Activated naive CD8-positive, alpha-beta T cell treated with anti-CD3 and anti-CD28 coated beads, Interleukin-2, amount 10 ng/mL, durations not matched to agents 7 days and 5 days (primary cell): ENCODE measurements around the gene LRCH3. TPM values are rescaled to one million over a fixed set of nuclear protein-coding genes. Genes with fewer than 3 reads are reported as not detected.

Experiments
- ATAC-seq: fragments of 150-1000 bp; cut with Tn5 transposase; one replicate; pipeline ENCODE4 v1.10.0; 2021; ENCODE audit warnings: low read depth, moderate library complexity
- POLR2A ChIA-PET: fragments of 350-600 bp; sonication (Branson Sonifier 250); formaldehyde crosslinking; loops from one replicate; lab custom pipeline; 2021; ENCODE audit warnings: antibody characterized with exemption; lab: Charles Lee
- DNase-seq: peaks from one replicate; pipeline ENCODE4 v3.0.0; 2021
- H3K27ac Mint-ChIP-seq: one replicate; pipeline ENCODE4 v1.8.0; 2022; ENCODE audit warnings: mild to moderate bottlenecking, mixed read lengths
- H3K27me3 Mint-ChIP-seq: one replicate; pipeline ENCODE4 v1.8.0; 2022; ENCODE audit warnings: mild to moderate bottlenecking, moderate library complexity, mixed read lengths
- H3K36me3 Mint-ChIP-seq: one replicate; pipeline ENCODE4 v1.8.0; 2021; ENCODE audit warnings: mild to moderate bottlenecking, mixed read lengths
- H3K4me1 Mint-ChIP-seq: one replicate; pipeline ENCODE4 v1.8.0; 2021; ENCODE audit warnings: mixed read lengths
- H3K4me3 Mint-ChIP-seq: one replicate; pipeline ENCODE4 v1.8.0; 2022; ENCODE audit warnings: mild to moderate bottlenecking, moderate library complexity, mixed read lengths
- H3K9me3 Mint-ChIP-seq: one replicate; pipeline ENCODE4 v1.8.0; 2021; ENCODE audit warnings: mixed read lengths
- total RNA-seq, 2 experiments: library from RNA; stranded (reverse); gene quantifications; one replicate each; pipeline ENCODE4 v1.2.3, GENCODE V29; 2021

The LRCH3 gene
- total RNA-seq, 2 experiments from 2014 or later = 67.1 to 83.4 TPM

DNA sequence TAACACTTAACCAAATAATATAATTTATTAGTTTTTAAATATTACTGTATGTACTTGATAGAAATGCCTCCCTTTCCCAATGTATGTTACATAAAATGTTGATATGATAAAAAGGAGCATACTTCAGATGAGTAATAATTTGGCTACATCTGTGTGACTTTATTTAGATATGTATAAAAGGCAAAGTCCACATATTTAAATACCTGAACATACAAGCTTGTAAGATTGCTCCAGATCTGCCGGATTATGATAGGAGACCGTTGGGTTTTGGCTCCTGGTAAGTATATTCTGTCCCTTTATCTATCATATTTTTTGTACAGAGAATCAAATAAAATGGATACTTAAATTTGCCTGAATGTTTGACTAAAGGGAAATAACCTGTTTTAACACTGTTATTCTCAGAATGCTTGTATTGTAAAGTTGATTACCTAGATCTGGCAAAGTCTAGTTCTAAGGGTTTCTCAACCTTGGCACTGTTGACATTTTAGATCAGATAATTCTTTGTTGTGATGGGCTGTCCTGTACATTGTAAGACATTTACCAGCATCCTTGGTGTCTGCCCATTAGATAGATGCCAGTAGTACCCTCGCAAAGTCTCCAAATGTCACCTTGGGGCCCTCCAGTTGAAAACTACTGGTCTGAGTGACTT, 38.5 kb downstream of the LRCH3 start:
- no peak overlapping the region for H3K4me3 Mint-ChIP-seq
- peaks cover 19% of the 10 kb centered on the region for H3K36me3 Mint-ChIP-seq
- H3K27ac Mint-ChIP-seq = no peak overlapping the region
- no peaks in the 10 kb centered on the region for H3K4me1 Mint-ChIP-seq
- no peaks in the 10 kb centered on the region for H3K27me3 Mint-ChIP-seq
- ATAC-seq = no peak
- DNase-seq = no peak
- no peaks in the 10 kb centered on the region for H3K9me3 Mint-ChIP-seq
- POLR2A ChIA-PET = no interaction called here

DNA sequence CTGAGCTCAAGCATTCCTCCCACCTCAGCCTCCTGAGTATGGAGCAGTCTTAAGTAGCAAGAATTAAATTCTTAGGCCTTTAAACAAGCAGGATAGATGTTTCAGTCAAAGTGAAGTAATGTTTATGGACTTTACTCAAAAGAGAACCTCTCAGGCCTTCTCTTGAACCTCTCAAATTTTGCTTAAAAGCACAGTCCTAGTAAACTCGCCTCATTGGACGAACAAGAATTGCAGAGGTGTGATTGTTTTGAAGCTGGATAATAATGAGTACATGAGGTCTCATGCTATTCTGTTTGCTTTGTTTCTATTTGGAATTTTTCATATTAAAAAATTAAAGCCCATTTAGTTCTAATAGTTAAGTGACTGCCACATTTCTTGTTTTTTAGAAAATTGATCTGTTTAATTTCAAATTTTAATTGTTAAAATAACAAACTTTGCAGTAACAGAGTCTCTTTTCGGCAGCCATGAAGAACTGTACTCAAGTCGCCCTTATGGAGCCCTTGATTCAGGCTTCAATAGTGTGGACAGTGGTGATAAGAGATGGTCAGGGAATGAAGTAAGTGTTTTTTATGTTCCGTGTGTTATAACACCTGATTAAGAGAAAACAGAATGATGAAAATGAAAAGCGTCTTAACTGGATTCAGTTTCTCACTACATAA, 39.4 kb downstream of the LRCH3 start:
- ATAC-seq (no peak), DNase-seq (no peak)
- POLR2A ChIA-PET = no interaction called here
- H3K4me1 Mint-ChIP-seq = no peaks in the 10 kb centered on the region
- H3K9me3 Mint-ChIP-seq = no peaks in the 10 kb centered on the region
- H3K27me3 Mint-ChIP-seq = no peaks in the 10 kb centered on the region
- no peak overlapping the region for H3K27ac Mint-ChIP-seq
- no peak overlapping the region for H3K4me3 Mint-ChIP-seq
- H3K36me3 Mint-ChIP-seq = peaks cover 19% of the 10 kb centered on the region

DNA sequence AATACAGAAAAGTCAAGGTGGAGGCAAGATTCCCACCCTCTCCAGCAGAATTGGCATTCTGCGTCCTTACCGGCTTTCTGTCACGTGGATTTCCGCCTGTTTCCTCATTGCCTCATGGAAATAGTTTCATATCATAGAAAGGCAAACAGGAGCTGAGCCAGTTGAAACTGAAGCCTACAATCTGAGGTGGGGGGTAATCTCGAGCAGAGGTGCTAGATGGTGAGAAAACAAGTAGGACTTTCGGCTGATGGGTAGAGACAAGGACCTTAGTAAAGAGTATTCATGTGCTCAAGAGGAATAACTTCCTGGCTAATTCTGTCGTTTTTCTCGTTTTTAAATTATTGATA, 39.9 kb downstream of the LRCH3 start:
- ATAC-seq (no peak), DNase-seq (no peak)
- H3K36me3 Mint-ChIP-seq = peaks cover 20% of the 10 kb centered on the region
- H3K27me3 Mint-ChIP-seq = no peaks in the 10 kb centered on the region
- POLR2A ChIA-PET = no interaction called here
- H3K4me1 Mint-ChIP-seq = no peaks in the 10 kb centered on the region
- H3K9me3 Mint-ChIP-seq = no peaks in the 10 kb centered on the region
- no peak overlapping the region for H3K27ac Mint-ChIP-seq
- H3K4me3 Mint-ChIP-seq = no peak overlapping the region

DNA sequence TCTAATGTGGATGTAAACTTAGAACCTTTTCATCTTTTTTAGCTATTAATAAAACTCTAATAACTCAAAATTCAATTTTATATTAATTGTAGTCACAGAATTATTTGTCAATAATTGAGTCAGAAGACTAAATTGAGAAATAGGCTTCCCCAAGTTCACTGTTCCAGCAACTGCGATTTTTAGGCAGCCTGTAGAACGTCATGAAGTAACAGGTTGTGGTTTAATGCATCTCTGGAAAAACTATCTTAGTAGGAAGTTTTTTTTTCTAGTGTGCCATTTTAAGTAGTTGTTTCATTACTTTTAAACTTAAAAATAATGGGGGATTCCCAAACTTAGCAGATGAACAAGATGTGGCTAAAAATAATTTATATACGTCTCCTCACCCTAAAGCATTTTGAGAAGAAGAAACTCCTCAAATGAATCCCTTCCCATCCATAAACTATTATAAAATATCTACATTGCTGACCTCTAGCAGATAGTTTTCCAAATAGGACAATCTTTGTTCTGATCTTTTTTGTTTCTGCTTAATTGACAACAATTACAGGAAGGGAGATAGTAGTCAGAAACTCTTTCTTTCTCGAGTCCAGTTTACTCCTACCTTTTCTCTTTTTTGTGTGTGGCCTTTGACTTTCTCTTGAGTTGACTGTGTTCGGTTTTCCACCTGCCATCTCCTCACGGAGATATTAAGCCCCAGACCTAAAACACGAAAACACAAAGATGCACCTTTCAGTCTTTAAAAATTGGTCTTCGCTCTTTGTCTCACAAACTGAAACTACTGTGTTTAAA, 43.1 kb downstream of the LRCH3 start:
- Mint-ChIP-seq H3K27me3 (no peaks in the 10 kb centered on the region), H3K36me3 (peaks cover 18% of the 10 kb centered on the region), H3K27ac (no peak overlapping the region), H3K4me1 (peaks cover 4% of the 10 kb centered on the region), H3K4me3 (no peak overlapping the region), H3K9me3 (no peaks in the 10 kb centered on the region)
- DNase-seq = no peak
- POLR2A ChIA-PET = no interaction called here
- no peak for ATAC-seq

DNA sequence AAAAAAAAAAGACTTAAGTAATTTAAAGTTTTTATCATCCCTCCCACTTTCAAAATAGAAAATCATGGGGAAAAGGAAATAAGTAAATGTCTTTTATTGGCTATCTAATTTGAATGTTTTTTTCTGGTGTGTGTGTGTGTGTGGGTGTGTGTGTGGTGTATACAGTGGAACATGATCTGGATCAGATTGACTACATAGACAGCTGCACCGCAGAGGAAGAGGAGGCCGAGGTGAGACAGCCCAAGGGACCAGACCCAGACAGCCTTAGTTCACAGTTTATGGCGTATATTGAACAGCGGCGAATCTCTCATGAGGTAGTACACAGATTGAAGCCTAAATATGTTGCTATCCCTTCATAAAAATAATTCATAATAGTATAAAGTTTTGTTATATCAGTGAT, 44.5 kb downstream of the LRCH3 start:
- H3K36me3 Mint-ChIP-seq = peaks cover 16% of the 10 kb centered on the region
- peaks cover 4% of the 10 kb centered on the region for H3K4me1 Mint-ChIP-seq
- ATAC-seq (no peak), DNase-seq (no peak)
- no peak overlapping the region for H3K27ac Mint-ChIP-seq
- POLR2A ChIA-PET = no interaction called here
- no peaks in the 10 kb centered on the region for H3K9me3 Mint-ChIP-seq
- H3K4me3 Mint-ChIP-seq = no peak overlapping the region
- H3K27me3 Mint-ChIP-seq = no peaks in the 10 kb centered on the region

DNA sequence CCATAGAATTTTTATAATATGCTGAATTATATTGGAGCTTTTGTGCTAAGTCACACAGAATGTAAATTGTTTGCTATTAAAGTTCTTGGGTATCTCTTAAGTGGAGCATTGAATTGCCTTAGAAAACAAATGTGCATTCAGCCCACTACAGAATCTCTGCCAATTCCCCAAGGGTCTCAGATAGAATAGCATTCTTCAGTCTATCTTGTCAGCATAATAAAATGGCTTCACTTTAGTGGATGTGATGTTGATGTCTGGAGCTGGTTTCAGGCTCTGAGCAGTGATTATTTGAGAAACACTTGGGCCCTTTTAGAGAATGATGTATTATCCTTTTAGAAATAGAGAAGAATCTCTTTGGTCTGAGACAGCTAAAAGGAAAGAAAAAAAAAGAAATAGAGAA, 45.2 kb downstream of the LRCH3 start:
- ATAC-seq (no peak), DNase-seq (no peak)
- Mint-ChIP-seq H3K36me3 (peaks cover 17% of the 10 kb centered on the region), H3K27ac (no peak overlapping the region), H3K9me3 (no peaks in the 10 kb centered on the region), H3K27me3 (no peaks in the 10 kb centered on the region), H3K4me1 (peaks cover 4% of the 10 kb centered on the region), H3K4me3 (no peak overlapping the region)
- POLR2A ChIA-PET = no interaction called here

DNA sequence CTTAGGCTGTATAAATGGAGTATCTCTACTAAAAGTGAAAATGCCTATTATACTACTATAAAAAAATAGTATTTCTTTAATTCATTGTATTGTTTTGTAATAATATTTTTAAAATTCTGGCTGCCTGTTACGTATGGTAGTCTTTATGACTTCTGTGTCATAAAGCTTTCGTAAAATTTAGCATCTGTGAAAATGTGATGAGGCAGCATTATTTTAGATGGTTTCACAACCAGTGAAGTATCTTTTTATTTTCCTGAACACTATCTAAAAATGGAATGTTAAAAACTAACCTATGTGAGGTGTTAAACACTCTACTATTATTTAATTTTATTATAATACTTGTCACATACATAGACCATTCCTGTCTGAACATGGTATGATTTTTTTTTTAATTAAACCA, 46.2 kb downstream of the LRCH3 start:
- Mint-ChIP-seq H3K36me3 (peaks cover 21% of the 10 kb centered on the region), H3K9me3 (no peaks in the 10 kb centered on the region), H3K4me1 (peaks cover 4% of the 10 kb centered on the region), H3K4me3 (no peak overlapping the region), H3K27ac (no peak overlapping the region), H3K27me3 (no peaks in the 10 kb centered on the region)
- DNase-seq = no peak
- POLR2A ChIA-PET = no interaction called here
- ATAC-seq = no peak

DNA sequence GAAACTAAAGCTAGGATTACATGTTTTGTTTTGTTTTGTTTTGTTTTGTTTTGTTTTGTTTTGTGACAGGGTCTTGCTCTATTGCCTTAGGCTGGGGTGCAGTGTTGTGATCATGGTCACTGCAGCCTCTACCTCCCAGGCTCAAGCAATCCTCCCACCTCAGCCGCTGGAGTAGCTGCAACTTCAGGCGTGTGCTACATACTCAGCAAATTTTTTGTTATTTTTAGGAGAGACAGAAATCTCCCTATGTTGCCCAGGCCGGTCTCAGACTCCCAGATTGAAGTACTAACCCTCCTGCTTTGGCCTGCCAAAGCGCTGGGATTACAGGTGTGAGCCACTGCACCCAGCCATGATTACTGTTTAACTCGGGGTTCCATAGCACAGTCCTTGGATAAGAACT, 50.7 kb downstream of the LRCH3 start:
- POLR2A ChIA-PET = no interaction called here
- ATAC-seq (no peak), DNase-seq (no peak)
- Mint-ChIP-seq H3K36me3 (peaks cover 32% of the 10 kb centered on the region), H3K4me3 (no peak overlapping the region), H3K4me1 (peaks cover 4% of the 10 kb centered on the region), H3K9me3 (no peaks in the 10 kb centered on the region), H3K27ac (no peak overlapping the region), H3K27me3 (no peaks in the 10 kb centered on the region)

DNA sequence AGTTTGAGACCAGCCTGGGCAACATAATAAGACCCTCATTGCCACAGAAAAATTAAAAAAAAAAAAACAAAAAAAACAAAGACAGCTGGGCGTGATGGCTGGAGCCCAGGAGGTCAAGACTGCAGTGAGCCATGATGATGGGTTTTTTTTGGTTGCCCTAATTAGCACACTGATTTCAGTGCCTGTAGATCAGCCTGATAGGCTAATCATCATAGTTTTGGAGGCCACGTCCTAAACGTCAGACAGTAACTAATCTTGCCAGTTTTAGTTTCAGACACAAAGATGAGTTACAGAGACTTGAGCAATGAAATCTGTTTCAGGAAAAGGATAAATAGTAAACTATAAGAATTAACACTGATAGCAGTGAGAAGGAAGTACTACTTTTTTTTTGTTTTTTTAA, 55.4 kb downstream of the LRCH3 start:
- H3K36me3 Mint-ChIP-seq = peaks cover 39% of the 10 kb centered on the region
- peaks cover 16% of the 10 kb centered on the region for H3K4me1 Mint-ChIP-seq

DNA sequence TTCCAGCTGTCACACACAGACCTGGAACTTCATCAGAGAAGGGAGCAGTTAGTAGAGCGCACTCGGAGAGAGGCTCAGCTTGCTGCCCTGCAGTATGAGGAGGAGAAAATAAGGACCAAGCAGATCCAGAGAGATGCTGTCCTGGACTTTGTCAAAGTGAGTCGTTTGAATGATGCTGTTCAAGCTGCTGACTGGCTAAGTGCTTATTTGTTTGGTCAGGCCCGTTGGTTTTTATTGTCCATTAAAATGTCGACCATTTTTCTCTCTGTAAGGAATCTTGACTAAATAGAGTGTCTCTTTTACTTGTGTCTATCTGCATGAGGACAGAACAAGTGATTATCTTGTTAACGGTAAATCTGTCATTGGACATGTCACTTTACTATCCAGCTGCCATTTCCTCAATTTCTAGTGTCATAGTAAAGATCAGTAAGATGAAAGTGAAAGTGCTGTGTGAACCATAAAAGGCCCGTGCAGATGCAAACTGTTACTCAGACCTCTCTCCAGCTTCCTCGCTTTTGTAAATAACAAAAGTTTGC, 56.9 kb downstream of the LRCH3 start:
- Mint-ChIP-seq H3K4me3 (peak overlapping the region; percentile 84), H3K27me3 (no peaks in the 10 kb centered on the region), H3K4me1 (peaks cover 16% of the 10 kb centered on the region), H3K27ac (peak overlapping the region; percentile 96), H3K36me3 (peaks cover 42% of the 10 kb centered on the region), H3K9me3 (no peaks in the 10 kb centered on the region)
- ATAC-seq = peak; percentile 98
- no peak for DNase-seq
- POLR2A ChIA-PET = interaction anchor here (0.6 to 1.6 kb wide), 4 partner anchors 8 to 56 kb away, joined by 3 to 7 read pairs (median 5); partner anchors contain the start of gene LRCH3

More for the DNA sequence above, 55.4 kb downstream of the LRCH3 start:
- ATAC-seq = no peak
- POLR2A ChIA-PET = no interaction called here
- Mint-ChIP-seq H3K27me3 (no peaks in the 10 kb centered on the region), H3K9me3 (no peaks in the 10 kb centered on the region), H3K4me3 (no peak overlapping the region), H3K27ac (no peak overlapping the region)
- no peak for DNase-seq

DNA sequence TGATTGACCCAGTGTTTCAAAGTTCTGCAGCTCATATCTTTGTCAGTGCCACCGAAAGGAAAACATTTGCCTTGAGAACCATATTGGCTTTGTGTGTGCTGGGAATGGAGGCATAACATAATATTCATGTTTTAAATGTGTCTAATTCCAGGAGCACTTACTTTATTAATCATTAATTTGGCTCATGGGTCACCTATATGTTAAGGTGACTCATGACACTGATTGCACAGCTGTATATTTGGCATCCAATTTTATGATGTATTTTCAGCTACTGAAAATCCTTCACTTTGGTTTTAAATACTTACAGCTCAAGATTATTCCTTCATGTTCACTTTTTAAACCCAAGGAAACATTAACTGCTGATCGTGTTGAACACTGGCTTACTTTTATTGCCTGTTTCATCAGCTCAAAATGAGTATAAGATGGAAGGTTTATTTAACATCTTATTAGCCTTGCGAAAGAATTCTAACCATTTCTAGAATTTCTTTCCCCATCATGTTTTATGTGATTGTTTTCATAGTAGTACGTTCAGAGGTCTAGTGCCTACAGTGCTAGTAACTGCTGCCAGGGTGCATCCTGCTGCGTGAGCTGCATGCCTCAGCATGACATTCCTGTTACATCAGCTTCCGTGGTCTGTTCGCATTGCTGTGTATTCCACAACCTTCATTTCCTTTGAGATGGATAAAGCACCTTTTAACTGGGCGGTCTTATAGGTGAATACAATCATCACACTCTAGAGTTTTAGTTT, 63.7 kb downstream of the LRCH3 start:
- no peaks in the 10 kb centered on the region for H3K9me3 Mint-ChIP-seq
- no peak for ATAC-seq
- POLR2A ChIA-PET = no interaction called here
- no peak overlapping the region for H3K4me3 Mint-ChIP-seq
- H3K4me1 Mint-ChIP-seq = no peaks in the 10 kb centered on the region
- H3K27me3 Mint-ChIP-seq = no peaks in the 10 kb centered on the region
- H3K36me3 Mint-ChIP-seq = peaks cover 43% of the 10 kb centered on the region
- no peak for DNase-seq
- no peak overlapping the region for H3K27ac Mint-ChIP-seq

DNA sequence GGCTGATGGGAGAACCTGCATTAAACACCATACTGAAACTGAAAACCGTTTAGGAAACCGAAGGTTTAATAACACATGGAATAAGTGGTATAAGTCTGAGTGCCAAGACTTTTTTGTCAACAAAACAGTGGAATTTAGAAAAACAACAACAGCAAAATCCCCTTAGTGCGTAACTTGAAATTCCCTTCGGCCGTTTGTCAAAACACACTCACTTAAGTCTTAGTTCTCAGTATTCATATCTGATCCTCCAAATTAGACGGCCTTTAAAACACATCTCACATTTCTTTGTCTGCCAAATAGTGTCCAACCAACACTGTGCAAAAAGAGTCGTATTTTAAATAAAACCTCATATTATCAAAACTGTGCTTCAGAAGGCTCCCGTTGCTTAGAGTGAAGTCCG, 64.5 kb downstream of the LRCH3 start:
- Mint-ChIP-seq H3K27me3 (no peaks in the 10 kb centered on the region), H3K27ac (no peak overlapping the region), H3K4me3 (no peak overlapping the region), H3K36me3 (peaks cover 41% of the 10 kb centered on the region), H3K4me1 (no peaks in the 10 kb centered on the region), H3K9me3 (no peaks in the 10 kb centered on the region)
- no peak for ATAC-seq
- POLR2A ChIA-PET = interaction anchor here (1.5 kb wide), 1 partner anchor 8 kb away, joined by 6 read pairs; no protein-coding TSS in a partner anchor
- no peak for DNase-seq

DNA sequence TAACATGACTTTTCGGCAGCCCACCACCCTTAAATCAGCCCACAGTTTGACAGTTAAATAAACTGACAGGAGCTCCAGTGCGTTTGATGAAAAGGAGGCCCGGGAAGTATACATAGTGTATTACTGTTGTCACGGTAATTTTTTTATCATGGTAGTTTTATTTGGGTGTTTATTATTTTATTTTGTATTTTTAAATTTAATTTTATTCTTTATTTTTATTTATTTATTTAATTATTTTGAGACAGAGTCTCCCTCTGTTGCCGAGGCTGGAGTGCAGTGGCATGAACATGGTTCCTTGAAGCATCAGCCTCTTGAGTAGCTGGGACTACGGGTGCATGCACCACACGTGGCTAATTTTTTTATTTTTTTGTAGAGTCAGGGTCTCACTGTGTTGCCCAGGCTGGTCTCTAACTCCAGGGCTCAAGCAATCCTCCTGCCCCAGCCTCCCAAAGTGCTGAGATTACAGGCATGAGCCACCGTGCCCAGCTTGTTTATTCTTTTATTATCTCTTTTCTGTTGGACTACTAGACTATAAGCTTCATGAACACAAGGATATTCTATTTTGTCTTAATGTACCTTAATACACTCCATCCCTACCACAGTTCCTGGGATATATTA, 65.3 kb downstream of the LRCH3 start:
- H3K4me3 Mint-ChIP-seq = no peak overlapping the region
- no peaks in the 10 kb centered on the region for H3K4me1 Mint-ChIP-seq
- no peak overlapping the region for H3K27ac Mint-ChIP-seq
- POLR2A ChIA-PET = interaction anchor here (1.5 kb wide), 1 partner anchor 8 kb away, joined by 6 read pairs; no protein-coding TSS in a partner anchor
- peaks cover 39% of the 10 kb centered on the region for H3K36me3 Mint-ChIP-seq
- ATAC-seq = no peak
- H3K27me3 Mint-ChIP-seq = no peaks in the 10 kb centered on the region
- no peaks in the 10 kb centered on the region for H3K9me3 Mint-ChIP-seq
- no peak for DNase-seq
